ENCODE results near the gene CPVL.
"Not testable (repeated sequence)": the region's sequence is repeated elsewhere in the genome, so short reads cannot be mapped to it uniquely, and the experiment has no call there.

CPVL gene

GRCh38 chr7:29107056-29107455, 39.3 kb downstream of the CPVL start:
- Histone ChIP-seq H3K4me3 (ENCODE audit: extremely low read depth, insufficient read depth, low read length, poor library complexity, severe bottlenecking) (no peak overlapping the region), H3K27ac (ENCODE audit: low read depth, low read length, severe bottlenecking) (no peak overlapping the region), H3K36me3 (ENCODE audit: control insufficient read depth, insufficient read depth, low read length) (no peaks in the 10 kb centered on the region), H3K4me1 (ENCODE audit: control insufficient read depth, insufficient read depth, low read length, poor library complexity, severe bottlenecking) (no peaks in the 10 kb centered on the region), H3K9me3 (ENCODE audit: control insufficient read depth, low read length) (peaks cover 8% of the 10 kb centered on the region)
- 80 to 100% methylated on average over 1 of the region's 2 CpGs for WGBS, 2 experiments (ENCODE audit: insufficient coverage in 2 of 2)

- Histone ChIP-seq H3K9me3 (ENCODE audit: control insufficient read depth, low read length) (peaks cover 8% of the 10 kb centered on the region), H3K27ac (ENCODE audit: low read depth, low read length, severe bottlenecking) (no peak overlapping the region), H3K4me1 (ENCODE audit: control insufficient read depth, insufficient read depth, low read length, poor library complexity, severe bottlenecking) (no peaks in the 10 kb centered on the region), H3K36me3 (ENCODE audit: control insufficient read depth, insufficient read depth, low read length) (no peaks in the 10 kb centered on the region), H3K4me3 (ENCODE audit: extremely low read depth, insufficient read depth, low read length, poor library complexity, severe bottlenecking) (no peak overlapping the region)
- 83% methylated on average over 1 of the region's 3 CpGs; no CpG with 5 or more reads in 1 of the 2 experiments for WGBS, 2 experiments (ENCODE audit: insufficient coverage in 2 of 2)
Measured at GRCh38 chr7:29106669-29106988, 39.7 kb downstream of the CPVL start.

- WGBS, 2 experiments (ENCODE audit: insufficient coverage in 2 of 2), result 70 to 71% methylated on average over 4 of the region's 4 CpGs
- Histone ChIP-seq H3K4me1 (ENCODE audit: control insufficient read depth, insufficient read depth, low read length, poor library complexity, severe bottlenecking) (no peaks in the 10 kb centered on the region), H3K4me3 (ENCODE audit: extremely low read depth, insufficient read depth, low read length, poor library complexity, severe bottlenecking) (no peak overlapping the region), H3K9me3 (ENCODE audit: control insufficient read depth, low read length) (peaks cover 6% of the 10 kb centered on the region), H3K36me3 (ENCODE audit: control insufficient read depth, insufficient read depth, low read length) (no peaks in the 10 kb centered on the region), H3K27ac (ENCODE audit: low read depth, low read length, severe bottlenecking) (no peak overlapping the region)
Measured at GRCh38 chr7:29105752-29106668, 40.3 kb downstream of the CPVL start.

DNA sequence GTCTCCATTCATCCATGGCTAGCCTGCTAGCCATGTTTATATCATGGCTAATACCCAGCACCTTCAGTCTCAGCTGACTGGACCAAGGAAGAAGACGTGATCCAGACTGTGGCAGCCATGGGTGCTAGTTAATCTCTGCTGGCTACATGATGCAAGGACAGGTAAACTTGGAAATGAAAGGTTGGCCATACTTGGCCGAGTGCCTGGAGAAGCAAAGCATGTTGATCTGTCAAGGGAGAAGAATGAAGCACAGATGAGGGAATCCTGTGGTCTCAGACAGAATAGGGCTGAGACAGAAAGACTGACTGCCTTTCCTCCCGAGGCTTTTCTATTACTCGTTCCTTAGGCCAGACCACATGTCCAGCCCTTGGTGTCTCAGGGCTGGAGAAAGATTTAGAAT, 41.1 kb downstream of the CPVL start:
- no peak overlapping the region for H3K4me3 ChIP-seq (ENCODE audit: extremely low read depth, insufficient read depth, low read length, poor library complexity, severe bottlenecking)
- 87 to 92% methylated on average over 3 to 4 of the region's 4 CpGs for WGBS, 2 experiments (ENCODE audit: insufficient coverage in 2 of 2)
- no peak overlapping the region for H3K27ac ChIP-seq (ENCODE audit: low read depth, low read length, severe bottlenecking)
- H3K4me1 ChIP-seq (ENCODE audit: control insufficient read depth, insufficient read depth, low read length, poor library complexity, severe bottlenecking), result no peaks in the 10 kb centered on the region
- no peaks in the 10 kb centered on the region for H3K36me3 ChIP-seq (ENCODE audit: control insufficient read depth, insufficient read depth, low read length)
- no peaks in the 10 kb centered on the region for H3K9me3 ChIP-seq (ENCODE audit: control insufficient read depth, low read length)

- WGBS, 2 experiments (ENCODE audit: insufficient coverage in 2 of 2), result 12 to 20% methylated on average over 5 to 6 of the region's 7 CpGs
- H3K27ac ChIP-seq (ENCODE audit: low read depth, low read length, severe bottlenecking), result no peak overlapping the region
- no peaks in the 10 kb centered on the region for H3K36me3 ChIP-seq (ENCODE audit: control insufficient read depth, insufficient read depth, low read length)
- H3K4me3 ChIP-seq (ENCODE audit: extremely low read depth, insufficient read depth, low read length, poor library complexity, severe bottlenecking), result no peak overlapping the region
- no peaks in the 10 kb centered on the region for H3K9me3 ChIP-seq (ENCODE audit: control insufficient read depth, low read length)
- H3K4me1 ChIP-seq (ENCODE audit: control insufficient read depth, insufficient read depth, low read length, poor library complexity, severe bottlenecking), result no peaks in the 10 kb centered on the region
Measured at GRCh38 chr7:29102558-29103151, 43.7 kb downstream of the CPVL start.

DNA sequence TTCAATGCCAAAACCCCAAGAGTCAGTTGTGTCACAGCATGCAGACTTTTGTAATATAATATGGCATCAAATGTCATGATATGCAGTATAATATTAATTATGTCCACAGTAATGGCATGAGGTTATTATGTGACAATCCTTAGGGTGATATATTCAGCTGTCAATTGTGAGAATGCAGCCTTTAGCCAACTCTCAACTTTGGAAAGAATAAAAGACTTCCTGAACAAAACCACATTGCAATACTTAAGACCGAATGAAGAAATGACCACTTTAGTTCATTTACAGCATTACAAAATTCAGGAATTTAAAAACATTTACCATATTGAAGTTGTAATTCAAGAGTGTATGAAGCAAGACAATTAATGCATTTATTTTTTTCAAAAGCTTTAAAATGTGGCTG, 45.4 kb downstream of the CPVL start:
- Histone ChIP-seq H3K36me3 (ENCODE audit: control insufficient read depth, insufficient read depth, low read length) (no peaks in the 10 kb centered on the region), H3K4me1 (ENCODE audit: control insufficient read depth, insufficient read depth, low read length, poor library complexity, severe bottlenecking) (no peaks in the 10 kb centered on the region), H3K27ac (ENCODE audit: low read depth, low read length, severe bottlenecking) (no peak overlapping the region), H3K9me3 (ENCODE audit: control insufficient read depth, low read length) (no peaks in the 10 kb centered on the region), H3K4me3 (ENCODE audit: extremely low read depth, insufficient read depth, low read length, poor library complexity, severe bottlenecking) (no peak overlapping the region)
- no CpG with 5 or more reads among the region's 1 CpG for WGBS, 2 experiments (ENCODE audit: insufficient coverage in 2 of 2)

GRCh38 chr7:29099896-29100847, 46.2 kb downstream of the CPVL start:
- Histone ChIP-seq H3K4me3 (ENCODE audit: extremely low read depth, insufficient read depth, low read length, poor library complexity, severe bottlenecking) (no peak overlapping the region), H3K36me3 (ENCODE audit: control insufficient read depth, insufficient read depth, low read length) (no peaks in the 10 kb centered on the region), H3K9me3 (ENCODE audit: control insufficient read depth, low read length) (no peaks in the 10 kb centered on the region), H3K27ac (ENCODE audit: low read depth, low read length, severe bottlenecking) (no peak overlapping the region), H3K4me1 (ENCODE audit: control insufficient read depth, insufficient read depth, low read length, poor library complexity, severe bottlenecking) (no peaks in the 10 kb centered on the region)
- WGBS, 2 experiments (ENCODE audit: insufficient coverage in 2 of 2), result 63 to 80% methylated on average over 1 of the region's 5 CpGs

- Histone ChIP-seq H3K27ac (ENCODE audit: low read depth, low read length, severe bottlenecking) (no peak overlapping the region), H3K4me1 (ENCODE audit: control insufficient read depth, insufficient read depth, low read length, poor library complexity, severe bottlenecking) (peaks cover under 1% of the 10 kb centered on the region), H3K4me3 (ENCODE audit: extremely low read depth, insufficient read depth, low read length, poor library complexity, severe bottlenecking) (no peak overlapping the region), H3K9me3 (ENCODE audit: control insufficient read depth, low read length) (no peaks in the 10 kb centered on the region), H3K36me3 (ENCODE audit: control insufficient read depth, insufficient read depth, low read length) (no peaks in the 10 kb centered on the region)
- 96% methylated on average over 5 of the region's 5 CpGs; no CpG with 5 or more reads in 1 of the 2 experiments for WGBS, 2 experiments (ENCODE audit: insufficient coverage in 2 of 2)
Measured at GRCh38 chr7:29096446-29096730, 49.9 kb downstream of the CPVL start.

GRCh38 chr7:29095631-29096445, 50.5 kb downstream of the CPVL start:
- Histone ChIP-seq H3K36me3 (ENCODE audit: control insufficient read depth, insufficient read depth, low read length) (no peaks in the 10 kb centered on the region), H3K4me3 (ENCODE audit: extremely low read depth, insufficient read depth, low read length, poor library complexity, severe bottlenecking) (no peak overlapping the region), H3K9me3 (ENCODE audit: control insufficient read depth, low read length) (no peaks in the 10 kb centered on the region), H3K4me1 (ENCODE audit: control insufficient read depth, insufficient read depth, low read length, poor library complexity, severe bottlenecking) (peaks cover 2% of the 10 kb centered on the region), H3K27ac (ENCODE audit: low read depth, low read length, severe bottlenecking) (no peak overlapping the region)
- 92 to 97% methylated on average over 4 to 5 of the region's 8 CpGs for WGBS, 2 experiments (ENCODE audit: insufficient coverage in 2 of 2)

- not testable (repeated sequence) for H3K27ac ChIP-seq (ENCODE audit: low read depth, low read length, severe bottlenecking); H3K4me1 ChIP-seq (ENCODE audit: control insufficient read depth, insufficient read depth, low read length, poor library complexity, severe bottlenecking); H3K9me3 ChIP-seq (ENCODE audit: control insufficient read depth, low read length); H3K36me3 ChIP-seq (ENCODE audit: control insufficient read depth, insufficient read depth, low read length); H3K4me3 ChIP-seq (ENCODE audit: extremely low read depth, insufficient read depth, low read length, poor library complexity, severe bottlenecking)
- 90 to 97% methylated on average over 6 to 8 of the region's 11 CpGs for WGBS, 2 experiments (ENCODE audit: insufficient coverage in 2 of 2)
Measured at GRCh38 chr7:29093091-29093490, 53.2 kb downstream of the CPVL start.

All from mesodermal cell (in vitro differentiated cells).